ENCODE data around the gene GDPD4. TPM values are rescaled to one million over a fixed set of nuclear protein-coding genes. Genes with fewer than 3 reads are reported as not detected.

The GDPD4 gene
- total and polyA plus RNA-seq, 7 donors = not detected

DNA sequence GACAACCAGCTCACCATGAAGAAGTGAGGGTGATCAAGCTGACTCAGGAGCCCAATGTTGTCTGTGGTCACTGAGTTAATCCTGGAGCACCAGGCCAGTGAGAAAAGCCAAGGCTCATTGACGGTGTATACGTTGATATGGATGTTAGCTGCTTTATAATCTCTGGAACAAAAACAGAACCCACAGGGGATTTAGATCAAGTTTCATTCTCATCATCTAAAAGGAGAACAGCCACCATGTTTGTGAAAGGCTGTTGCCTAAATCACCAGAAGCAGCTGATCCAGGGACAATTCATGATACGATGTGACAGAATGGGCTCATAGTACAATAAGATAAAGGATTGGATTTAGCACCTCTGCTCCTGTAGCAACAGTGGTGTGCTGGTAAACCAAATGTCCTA is 68.5 kb downstream of the GDPD4 start:
- no peak for DNase-seq
- H3K4me1 ChIP-seq = no peaks in the 10 kb centered on the region
- H3K4me3 ChIP-seq = no peak overlapping the region
- WGBS, 2 donors = 90 to 93% methylated on average over 3 of the region's 3 CpGs
- H3K9me3 ChIP-seq = no peaks in the 10 kb centered on the region
- TF ChIP-seq, protein P1, sequence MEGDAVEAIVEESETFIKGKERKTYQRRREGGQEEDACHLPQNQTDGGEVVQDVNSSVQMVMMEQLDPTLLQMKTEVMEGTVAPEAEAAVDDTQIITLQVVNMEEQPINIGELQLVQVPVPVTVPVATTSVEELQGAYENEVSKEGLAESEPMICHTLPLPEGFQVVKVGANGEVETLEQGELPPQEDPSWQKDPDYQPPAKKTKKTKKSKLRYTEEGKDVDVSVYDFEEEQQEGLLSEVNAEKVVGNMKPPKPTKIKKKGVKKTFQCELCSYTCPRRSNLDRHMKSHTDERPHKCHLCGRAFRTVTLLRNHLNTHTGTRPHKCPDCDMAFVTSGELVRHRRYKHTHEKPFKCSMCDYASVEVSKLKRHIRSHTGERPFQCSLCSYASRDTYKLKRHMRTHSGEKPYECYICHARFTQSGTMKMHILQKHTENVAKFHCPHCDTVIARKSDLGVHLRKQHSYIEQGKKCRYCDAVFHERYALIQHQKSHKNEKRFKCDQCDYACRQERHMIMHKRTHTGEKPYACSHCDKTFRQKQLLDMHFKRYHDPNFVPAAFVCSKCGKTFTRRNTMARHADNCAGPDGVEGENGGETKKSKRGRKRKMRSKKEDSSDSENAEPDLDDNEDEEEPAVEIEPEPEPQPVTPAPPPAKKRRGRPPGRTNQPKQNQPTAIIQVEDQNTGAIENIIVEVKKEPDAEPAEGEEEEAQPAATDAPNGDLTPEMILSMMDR (IDR thresholded peaks at IDR 0.05) = no peak
- no peak for TF ChIP-seq POLR2A (IDR thresholded peaks at IDR 0.05)
- TF ChIP-seq POLR2AphosphoS5 (IDR thresholded peaks at IDR 0.05) = no peak
- no peak for TF ChIP-seq EP300 (IDR thresholded peaks at IDR 0.05)
- H3K27me3 ChIP-seq = no peaks in the 10 kb centered on the region
- no peaks in the 10 kb centered on the region for H3K36me3 ChIP-seq
- intact Hi-C loops (cut with DNase I) = no loop called here
- H3K27ac ChIP-seq = no peak overlapping the region

DNA sequence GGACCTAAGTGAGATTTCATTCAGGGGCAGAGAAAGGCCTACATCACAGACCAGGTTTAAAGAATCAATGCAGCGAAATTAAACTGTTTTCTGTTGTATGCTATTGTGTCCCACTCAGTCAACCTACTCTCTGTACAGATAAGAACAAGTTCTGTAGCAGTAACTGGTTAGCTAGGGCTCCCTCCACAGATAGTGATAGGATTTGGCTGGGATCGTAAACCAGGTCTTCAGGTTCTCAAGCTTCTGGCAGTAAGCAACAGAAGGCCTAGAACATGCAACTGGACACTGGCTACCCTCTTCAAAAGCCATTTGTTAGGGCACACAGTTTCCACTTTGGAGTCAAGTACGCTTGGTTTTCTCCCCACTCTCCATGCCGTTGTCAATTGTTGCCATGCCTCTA is 69.2 kb downstream of the GDPD4 start:
- no peak overlapping the region for H3K27ac ChIP-seq
- no peaks in the 10 kb centered on the region for H3K36me3 ChIP-seq
- TF ChIP-seq, protein P1 (IDR thresholded peaks at IDR 0.05) = no peak
- TF ChIP-seq POLR2A (IDR thresholded peaks at IDR 0.05) = no peak
- no peak for TF ChIP-seq EP300 (IDR thresholded peaks at IDR 0.05)
- no peak for TF ChIP-seq POLR2AphosphoS5 (IDR thresholded peaks at IDR 0.05)
- intact Hi-C loops (cut with DNase I) = no loop called here
- 93 to 94% methylated on average over 4 of the region's 4 CpGs for WGBS, 2 donors
- no peaks in the 10 kb centered on the region for H3K4me1 ChIP-seq
- H3K4me3 ChIP-seq = no peak overlapping the region
- H3K9me3 ChIP-seq = no peaks in the 10 kb centered on the region
- no peak for DNase-seq
- no peaks in the 10 kb centered on the region for H3K27me3 ChIP-seq

DNA sequence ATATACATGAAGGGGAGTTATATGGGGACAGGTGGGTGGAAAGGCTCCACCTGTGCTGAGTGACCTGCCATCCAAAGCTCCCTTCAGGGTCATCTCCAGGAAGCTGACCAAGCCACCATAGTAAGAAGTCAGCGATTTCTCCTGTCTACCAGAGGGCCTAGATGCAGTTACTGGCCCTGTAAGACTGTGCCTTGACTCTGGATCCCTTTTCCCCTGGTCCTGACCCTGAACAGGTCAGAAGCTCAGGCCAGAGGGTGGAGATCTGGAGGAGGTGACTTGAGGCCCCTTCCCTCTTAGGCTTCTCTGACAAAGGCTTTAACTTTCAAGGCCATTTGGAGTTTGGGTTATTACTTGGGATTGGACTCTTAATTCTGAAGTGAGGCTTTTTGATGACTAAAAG is 69.7 kb downstream of the GDPD4 start:
- H3K4me1 ChIP-seq = no peaks in the 10 kb centered on the region
- H3K9me3 ChIP-seq = no peaks in the 10 kb centered on the region
- H3K27ac ChIP-seq = no peak overlapping the region
- 86 to 94% methylated on average over 1 of the region's 1 CpG for WGBS, 2 donors
- no peak for TF ChIP-seq POLR2A (IDR thresholded peaks at IDR 0.05)
- TF ChIP-seq, protein P1 (IDR thresholded peaks at IDR 0.05) = no peak
- TF ChIP-seq EP300 (IDR thresholded peaks at IDR 0.05) = no peak
- TF ChIP-seq POLR2AphosphoS5 (IDR thresholded peaks at IDR 0.05) = no peak
- no peaks in the 10 kb centered on the region for H3K36me3 ChIP-seq
- no peak for DNase-seq
- no peaks in the 10 kb centered on the region for H3K27me3 ChIP-seq
- intact Hi-C loops (cut with DNase I) = no loop called here
- H3K4me3 ChIP-seq = no peak overlapping the region

DNA sequence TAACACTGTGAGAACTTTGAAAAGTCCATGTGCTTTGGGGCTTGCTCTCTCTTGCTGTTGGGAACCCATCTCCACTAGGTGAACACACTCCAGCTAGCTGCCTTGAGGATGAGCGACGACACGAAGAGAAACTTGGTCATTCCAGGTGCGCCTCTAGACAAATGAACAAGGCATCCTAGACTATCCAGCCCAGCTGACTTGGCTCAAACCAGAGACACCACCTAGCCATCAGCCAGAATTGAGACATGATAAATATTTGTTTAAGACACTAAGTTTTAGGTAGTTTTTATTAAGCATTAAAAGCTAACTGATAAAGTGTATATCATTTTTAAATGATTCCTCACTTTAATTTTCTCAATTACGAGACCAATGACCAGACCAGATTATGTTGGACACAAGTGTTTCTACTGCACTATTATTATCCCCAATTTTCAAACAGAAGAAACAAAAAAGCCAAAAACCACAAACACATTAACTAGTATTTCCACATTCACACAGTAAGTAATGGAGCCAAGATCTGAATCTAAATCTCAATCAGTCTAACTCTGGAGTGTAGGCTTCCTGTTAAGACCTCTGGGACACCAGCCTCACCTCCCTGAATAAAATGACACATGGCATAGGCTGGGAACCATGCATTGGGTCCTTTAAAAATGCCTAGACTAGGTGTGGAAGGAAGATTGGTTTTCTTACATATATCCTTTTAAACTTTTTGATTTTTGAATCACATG is 70.4 kb downstream of the GDPD4 start:
- 93 to 96% methylated on average over 5 of the region's 5 CpGs for WGBS, 2 donors
- Histone ChIP-seq H3K4me3 (no peak overlapping the region), H3K36me3 (no peaks in the 10 kb centered on the region), H3K9me3 (no peaks in the 10 kb centered on the region), H3K27me3 (no peaks in the 10 kb centered on the region), H3K4me1 (no peaks in the 10 kb centered on the region), H3K27ac (no peak overlapping the region)
- TF ChIP-seq POLR2AphosphoS5 (IDR thresholded peaks at IDR 0.05) (no peak), EP300 (IDR thresholded peaks at IDR 0.05) (no peak), POLR2A (IDR thresholded peaks at IDR 0.05) (no peak)
- TF ChIP-seq, protein P1 (IDR thresholded peaks at IDR 0.05) = no peak
- no peak for DNase-seq
- intact Hi-C loops (cut with DNase I) = no loop called here

DNA sequence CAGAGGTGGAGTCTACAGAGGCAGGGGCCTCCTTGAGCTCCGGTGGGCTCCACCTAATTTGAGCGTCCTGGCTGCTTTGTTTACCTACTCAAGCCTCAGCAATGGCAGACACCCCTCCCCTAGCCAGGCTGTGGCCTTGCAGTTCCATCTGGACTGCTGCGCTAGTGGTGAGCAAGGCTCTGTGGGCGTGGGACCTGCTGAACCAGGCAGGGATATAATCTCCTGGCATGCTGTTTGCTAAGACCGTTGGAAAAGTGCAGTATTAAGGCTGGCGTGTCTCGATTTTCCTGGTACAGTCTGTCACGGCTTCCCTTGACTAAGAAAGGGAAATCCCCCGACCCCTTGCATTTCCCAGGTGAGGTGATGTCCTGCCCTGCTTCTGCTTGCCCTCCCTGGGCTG is 77.7 kb downstream of the GDPD4 start:
- Histone ChIP-seq H3K27me3 (no peaks in the 10 kb centered on the region), H3K4me3 (no peak overlapping the region), H3K27ac (no peak overlapping the region), H3K36me3 (no peaks in the 10 kb centered on the region), H3K9me3 (peaks cover 0 to 1% (median 0%) of the 10 kb centered on the region in 4 donors), H3K4me1 (no peaks in the 10 kb centered on the region)
- WGBS, 2 donors = 28 to 71% methylated on average over 9 of the region's 9 CpGs
- intact Hi-C loops (cut with DNase I) = no loop called here
- DNase-seq = no peak
- no peak for TF ChIP-seq EP300 (IDR thresholded peaks at IDR 0.05)
- no peak for TF ChIP-seq POLR2AphosphoS5 (IDR thresholded peaks at IDR 0.05)
- TF ChIP-seq, protein P1 (IDR thresholded peaks at IDR 0.05) = no peak
- TF ChIP-seq POLR2A (IDR thresholded peaks at IDR 0.05) = no peak

Measured in sigmoid colon (tissue), 7 donors.